ENCODE results near the gene ARMC8. TPM values are rescaled to one million over a fixed set of nuclear protein-coding genes. Genes with fewer than 3 reads are reported as not detected.
A peak's percentile ranks its signal among the peaks of the same experiment; 100 is the strongest.

The ARMC8 gene
- total and polyA plus RNA-seq, 2 of the 8 experiments (the other 6 are each of a cell fraction or from before 2014, with no cell fraction given), result 47.3 to 58.5 TPM

GRCh38 chr3:138154534-138154933, 32.6 kb upstream of the ARMC8 start:
- no peaks in the 10 kb centered on the region for H3K79me1 ChIP-seq (ENCODE audit: low read depth, low read length)
- H2BK15ac ChIP-seq (ENCODE audit: low read length), result no peak overlapping the region
- H3K79me2 ChIP-seq (ENCODE audit: control insufficient read depth in 1 of 2, insufficient read depth in 2 of 2, low read length in 2 of 2), result no peaks in the 10 kb centered on the region
- no peak overlapping the region for H3K56ac ChIP-seq (replicated peaks; ENCODE audit: insufficient read length, low read depth, low read length)
- no peak for FAIRE-seq
- no peak overlapping the region for H2BK120ac ChIP-seq (replicated peaks; ENCODE audit: low read depth, low read length)
- no peak overlapping the region for H3K18ac ChIP-seq (ENCODE audit: extremely low read depth, low read length)
- no peak overlapping the region for H2AFZ ChIP-seq (ENCODE audit: low read length)
- no peaks in the 10 kb centered on the region for H3K36me3 ChIP-seq (ENCODE audit: control insufficient read depth in 2 of 4, insufficient read depth in 4 of 4, low read length in 3 of 4)
- H3K9me3 ChIP-seq (ENCODE audit: insufficient read depth in 2 of 2, low read depth in 1 of 2, low read length in 1 of 2), result no peaks in the 10 kb centered on the region; a peak in 1 of 4 replicates
- H3K23me2 ChIP-seq (ENCODE audit: low read depth, low read length), result no peaks in the 10 kb centered on the region
- no peak overlapping the region for H3K4me3 ChIP-seq (ENCODE audit: extremely low read depth in 1 of 4, insufficient read depth in 2 of 4, low read depth in 3 of 4, low read length in 4 of 4)
- no peak overlapping the region for H4K5ac ChIP-seq (ENCODE audit: insufficient read length, low read depth, low read length)
- H4K20me1 ChIP-seq (replicated peaks in 1 of 2; ENCODE audit: control insufficient read depth in 1 of 2, insufficient read depth in 2 of 2, low read length in 2 of 2), result no peaks in the 10 kb centered on the region
- H3K14ac ChIP-seq (ENCODE audit: insufficient read length), result no peak overlapping the region
- H4K8ac ChIP-seq (ENCODE audit: extremely low read depth, insufficient read depth, low read length), result no peak overlapping the region
- no peak overlapping the region for H3K4ac ChIP-seq (replicated peaks; ENCODE audit: insufficient read length, low read depth, low read length)
- H3K23ac ChIP-seq (ENCODE audit: insufficient read length), result no peak overlapping the region
- H3K4me2 ChIP-seq (ENCODE audit: insufficient read depth in 1 of 2, low read depth in 2 of 2, low read length in 2 of 2), result no peak overlapping the region
- H3K4me1 ChIP-seq (replicated peaks in 1 of 4; ENCODE audit: control insufficient read depth in 3 of 4, insufficient read depth in 4 of 4, low read length in 3 of 4), result no peaks in the 10 kb centered on the region
- H2BK20ac ChIP-seq (ENCODE audit: low read length), result no peak overlapping the region
- no peak overlapping the region for H2AK5ac ChIP-seq (ENCODE audit: low read depth, low read length)
- no peak overlapping the region for H3K9ac ChIP-seq (replicated peaks in 1 of 4; ENCODE audit: extremely low read depth in 1 of 4, low read depth in 3 of 4, low read length in 3 of 4)
- H2BK12ac ChIP-seq (ENCODE audit: low read depth, low read length), result no peak overlapping the region
- no peak overlapping the region for H2BK5ac ChIP-seq (ENCODE audit: low read depth, low read length)
- POLR2A ChIA-PET (ENCODE audit: partially characterized antibody), result no interaction called here
- CTCF ChIA-PET (ENCODE audit: partially characterized antibody), result interaction anchor here (1.1 to 1.2 kb wide), 2 partner anchors 26 to 61 kb away, joined by 3 read pairs; no protein-coding TSS in a partner anchor
- H4K91ac ChIP-seq (replicated peaks; ENCODE audit: insufficient read length, low read length), result no peak overlapping the region
- no peak for TF ChIP-seq MAFK (IDR thresholded peaks at IDR 0.05; ENCODE audit: low read depth, low read length)
- TF ChIP-seq KDM1A (IDR thresholded peaks at IDR 0.05; ENCODE audit: borderline replicate concordance, low read length), result 0 out of 2 replicates have a peak, but pooled peaks have one; percentile 15
- TF ChIP-seq POLR2AphosphoS5 (IDR thresholded peaks at IDR 0.05; ENCODE audit: low read depth, low read length), result no peak
- H3K27ac ChIP-seq (ENCODE audit: low read depth, low read length), result no peak overlapping the region
- no peaks in the 10 kb centered on the region for H3K27me3 ChIP-seq (replicated peaks in 1 of 4; ENCODE audit: control insufficient read depth in 3 of 4, extremely low read depth in 1 of 4, insufficient read depth in 3 of 4, low read length in 3 of 4)
- no peak for DNase-seq (ENCODE audit: low read depth in 1 of 2, low spot score in 2 of 2)

Data from H1 (cell line).